H9 (cell line): ENCODE data around the gene SNCB. TPM values are rescaled to one million over a fixed set of nuclear protein-coding genes. Genes with fewer than 3 reads are reported as not detected.

Experiments
- DNase-seq: peaks from one replicate; pipeline ENCODE4 v3.0.0-alpha.2; 2017
- H2AFZ ChIP-seq: one replicate; pipeline ENCODE4 v1.6.1; 2013; ENCODE audit warnings: mild to moderate bottlenecking, low read length, control low read depth, moderate library complexity
- H2AK5ac ChIP-seq: 2 replicates; pipeline ENCODE4 v1.6.1; 2013; ENCODE audit warnings: low read length, control low read depth, mixed read lengths; ENCODE audit not compliant: insufficient read length
- H2BK120ac ChIP-seq: one replicate; pipeline ENCODE4 v1.6.1; 2013; ENCODE audit warnings: low read depth, mild to moderate bottlenecking, low read length, control low read depth, inconsistent platforms; ENCODE audit not compliant: poor library complexity, severe bottlenecking
- H2BK12ac ChIP-seq: 2 replicates; pipeline ENCODE4 v1.6.1; 2013; ENCODE audit warnings: low read length, control low read depth, mixed read lengths, low read depth; ENCODE audit not compliant: insufficient read length
- H2BK15ac ChIP-seq: 2 replicates; pipeline ENCODE4 v1.6.1; 2013; ENCODE audit warnings: low read depth, low read length, control low read depth
- H2BK20ac ChIP-seq: one replicate; pipeline ENCODE4 v1.6.1; 2013; ENCODE audit warnings: low read depth, mild to moderate bottlenecking, low read length, control low read depth, inconsistent platforms; ENCODE audit not compliant: poor library complexity, severe bottlenecking
- H2BK5ac ChIP-seq: 2 replicates; pipeline ENCODE4 v1.6.1; 2013; ENCODE audit warnings: low read length, control low read depth, mixed read lengths; ENCODE audit not compliant: insufficient read length
- H3K14ac ChIP-seq: 2 replicates; pipeline ENCODE4 v1.6.1; 2013; ENCODE audit warnings: low read length, control low read depth; ENCODE audit not compliant: insufficient read depth
- H3K18ac ChIP-seq: 2 replicates; pipeline ENCODE4 v1.6.1; 2013; ENCODE audit warnings: low read depth, mild to moderate bottlenecking, mixed read lengths, low read length, control low read depth; ENCODE audit not compliant: insufficient read length
- H3K23ac ChIP-seq: 2 replicates; pipeline ENCODE4 v1.6.1; 2013; ENCODE audit warnings: low read length, control low read depth, mixed read lengths, low read depth; ENCODE audit not compliant: insufficient read length
- H3K23me2 ChIP-seq: 2 replicates; pipeline ENCODE4 v1.6.1; 2013; ENCODE audit warnings: low read depth, mild to moderate bottlenecking, mixed read lengths, low read length, control low read depth; ENCODE audit not compliant: insufficient read length, poor library complexity, severe bottlenecking
- H3K27ac ChIP-seq: 2 replicates; pipeline ENCODE4 v1.5.1; 2013; ENCODE audit warnings: low read length, control low read depth, mixed read lengths, low read depth; ENCODE audit not compliant: insufficient read length
- H3K27me3 ChIP-seq: 2 replicates; pipeline ENCODE4 v1.6.1; 2013; ENCODE audit warnings: low read length, control low read depth, inconsistent platforms; ENCODE audit not compliant: insufficient read depth
- H3K4ac ChIP-seq: 2 replicates; pipeline ENCODE4 v1.6.1; 2013; ENCODE audit warnings: low read depth, mild to moderate bottlenecking, control low read depth, inconsistent platforms, low read length, moderate library complexity
- H3K4me1 ChIP-seq: 2 replicates; pipeline ENCODE4 v1.6.1; 2013; ENCODE audit warnings: low read length, control low read depth, inconsistent platforms; ENCODE audit not compliant: insufficient read depth
- H3K4me2 ChIP-seq: 2 replicates; pipeline ENCODE4 v1.6.1; 2013; ENCODE audit warnings: low read length, control low read depth, mixed read lengths; ENCODE audit not compliant: insufficient read length, insufficient read depth
- H3K56ac ChIP-seq: 2 replicates; pipeline ENCODE4 v1.6.1; 2013; ENCODE audit warnings: low read depth, mild to moderate bottlenecking, mixed read lengths, low read length, control low read depth; ENCODE audit not compliant: insufficient read length
- H3K79me1 ChIP-seq: 2 replicates; pipeline ENCODE4 v1.6.1; 2013; ENCODE audit warnings: low read depth, mild to moderate bottlenecking, moderate library complexity, low read length, control low read depth, inconsistent platforms; ENCODE audit not compliant: insufficient read depth, poor library complexity, severe bottlenecking
- H3K79me2 ChIP-seq: 2 replicates; pipeline ENCODE4 v1.6.1; 2013; ENCODE audit warnings: low read length, control low read depth, inconsistent platforms; ENCODE audit not compliant: insufficient read depth
- H3K9ac ChIP-seq: 2 replicates; pipeline ENCODE4 v1.6.1; 2013; ENCODE audit warnings: low read length, control low read depth, mixed read lengths; ENCODE audit not compliant: insufficient read length; ENCODE audit errors: extremely low read depth
- H3K9me3 ChIP-seq: one replicate; pipeline ENCODE4 v1.6.1; 2013; ENCODE audit warnings: low read depth, low read length, inconsistent platforms; ENCODE audit not compliant: control insufficient read depth
- H3T11ph ChIP-seq: one replicate; pipeline ENCODE4 v1.6.1; 2013; ENCODE audit warnings: mild to moderate bottlenecking, low read length, control low read depth, inconsistent platforms
- H4K20me1 ChIP-seq: one replicate; pipeline ENCODE4 v1.6.1; 2013; ENCODE audit not compliant: control insufficient read depth, insufficient read length, insufficient read depth
- H4K5ac ChIP-seq: 2 replicates; pipeline ENCODE4 v1.6.1; 2013; ENCODE audit warnings: low read depth, mild to moderate bottlenecking, mixed read lengths, low read length, control low read depth; ENCODE audit not compliant: insufficient read length
- H4K8ac ChIP-seq: replicated peaks from 2 replicates; pipeline ENCODE4 v1.6.1; 2013; ENCODE audit warnings: low read length, control low read depth, mixed read lengths, low read depth; ENCODE audit not compliant: insufficient read length
- H4K91ac ChIP-seq: 2 replicates; pipeline ENCODE4 v1.6.1; 2013; ENCODE audit warnings: low read depth, mild to moderate bottlenecking, moderate library complexity, mixed read lengths, low read length, control low read depth; ENCODE audit not compliant: insufficient read length
- H3K27ac Mint-ChIP-seq, 3 experiments: 2 replicates in 2 of 3; 3 replicates in 1 of 3; pipeline ENCODE4 v1.8.0; 2020 to 2021; ENCODE audit warnings: mixed read lengths in 3 of 3, mild to moderate bottlenecking in 1 of 3, moderate library complexity in 1 of 3
- H3K27me3 Mint-ChIP-seq: 2 replicates; pipeline ENCODE4 v1.8.0; 2021; ENCODE audit warnings: low read depth, mild to moderate bottlenecking, moderate library complexity, mixed read lengths
- H3K36me3 Mint-ChIP-seq, 3 experiments: 2 replicates in 2 of 3; 3 replicates in 1 of 3; pipeline ENCODE4 v1.8.0; 2020 to 2021; ENCODE audit warnings: low read depth in 3 of 3, mixed read lengths in 3 of 3; ENCODE audit not compliant: insufficient read depth in 1 of 3
- H3K4me1 Mint-ChIP-seq, 2 experiments: 2 replicates each; pipeline ENCODE4 v1.8.0; 2020; ENCODE audit warnings: mixed read lengths in 2 of 2
- H3K4me3 Mint-ChIP-seq, 2 experiments: 2 replicates in 1 of 2; 3 replicates in 1 of 2; pipeline ENCODE4 v1.8.0; 2020 to 2021; ENCODE audit warnings: mild to moderate bottlenecking in 2 of 2, mixed read lengths in 2 of 2, moderate library complexity in 1 of 2
- H3K9me3 Mint-ChIP-seq, 2 experiments: 2 replicates in 1 of 2; 3 replicates in 1 of 2; pipeline ENCODE4 v1.8.0; 2020; ENCODE audit warnings: mild to moderate bottlenecking in 2 of 2, mixed read lengths in 2 of 2, moderate library complexity in 1 of 2
- CTCF ChIP-seq: fragments of 200-600 bp; sonication (generic); conservative IDR thresholded peaks from 3 replicates; pipeline ENCODE4 v1.8.0; 2021; ENCODE audit warnings: antibody characterized with exemption, mild to moderate bottlenecking
- WGBS: extraction: QIAGEN DNeasy Blood & Tissue Kit; methylation state at CpG from one replicate; pipeline ENCODE4 v1.1.7; 2013; ENCODE audit warnings: missing lambda C conversion rate, low lambda C conversion rate, mixed read lengths; ENCODE audit not compliant: insufficient read length; ENCODE audit errors: extremely low coverage; 5-methylcytosine and 5-hydroxymethylcytosine counted together
- total RNA-seq: library from RNA; stranded (reverse); gene quantifications from 2 replicates; pipeline ENCODE4 v1.2.1, GENCODE V29; 2021

The SNCB gene
- total RNA-seq, 1 experiment from 2014 or later = 3.5 TPM

DNA sequence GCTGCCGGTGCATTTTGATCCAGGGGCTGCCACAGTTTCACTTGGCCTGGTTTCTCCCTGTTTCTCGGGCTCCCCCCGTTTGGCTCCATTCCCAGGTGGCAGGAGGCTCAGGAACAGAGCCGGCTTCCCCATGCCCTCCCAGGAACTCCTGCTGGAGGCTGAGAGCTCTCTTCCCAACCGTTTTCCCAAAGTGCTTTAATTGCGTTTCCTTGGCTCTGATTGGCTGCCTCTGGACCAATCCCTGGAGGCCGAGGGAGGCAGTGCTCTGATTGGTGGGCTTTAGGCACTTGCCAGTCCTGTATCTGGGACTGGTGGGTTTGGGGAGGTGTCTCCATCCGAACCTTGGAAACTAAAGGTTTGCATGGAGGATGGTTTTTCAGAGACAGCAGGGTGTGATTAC lies 21.8 kb upstream of the SNCB start:
- WGBS = no CpG with 5 or more reads among the region's 8 CpGs
- no peak overlapping the region for H2BK20ac ChIP-seq
- H2BK12ac ChIP-seq = no peak overlapping the region
- no peak overlapping the region for H3T11ph ChIP-seq
- peak; percentile 58 for DNase-seq
- no peak overlapping the region for H3K23ac ChIP-seq
- no peak overlapping the region for H3K4me2 ChIP-seq
- H3K4me1 Mint-ChIP-seq = peaks cover 27 to 36% of the 10 kb centered on the region in 2 experiments
- no peak overlapping the region for H3K4me3 Mint-ChIP-seq
- H3K79me1 ChIP-seq = peaks cover 8% of the 10 kb centered on the region
- no peaks in the 10 kb centered on the region; the same call in 1 of the 2 replicates for H3K27me3 Mint-ChIP-seq
- no peak overlapping the region for H2BK5ac ChIP-seq
- H3K79me2 ChIP-seq = no peaks in the 10 kb centered on the region; the same call in 1 of the 2 replicates
- H3K4ac ChIP-seq = no peak overlapping the region
- no peak for TF ChIP-seq CTCF
- no peaks in the 10 kb centered on the region for H3K9me3 ChIP-seq
- no peak overlapping the region for H4K91ac ChIP-seq
- no peaks in the 10 kb centered on the region for H3K27me3 ChIP-seq
- H3K4me1 ChIP-seq = peaks cover 2% of the 10 kb centered on the region; the same call in 1 of the 2 replicates
- H4K8ac ChIP-seq = no peak overlapping the region
- H3K56ac ChIP-seq = no peak overlapping the region
- H2AK5ac ChIP-seq = no peak overlapping the region
- no peak overlapping the region for H2BK15ac ChIP-seq
- H3K27ac ChIP-seq = no peak overlapping the region
- H4K5ac ChIP-seq = no peak overlapping the region
- H3K14ac ChIP-seq = no peak overlapping the region
- peak overlapping the region in 1 of 3 experiments; percentile 76; a peak in 1 of 7 replicates for H3K27ac Mint-ChIP-seq
- no peaks in the 10 kb centered on the region; a peak in 1 of 5 replicates for H3K9me3 Mint-ChIP-seq
- H3K36me3 Mint-ChIP-seq = peaks cover 5 to 31% (median 22%) of the 10 kb centered on the region in 3 experiments; a peak in 6 of 7 replicates
- H3K9ac ChIP-seq = no peak overlapping the region
- H3K23me2 ChIP-seq = peaks cover 10% of the 10 kb centered on the region
- no peak overlapping the region for H2AFZ ChIP-seq
- no peak overlapping the region for H3K18ac ChIP-seq
- no peaks in the 10 kb centered on the region for H4K20me1 ChIP-seq
- no peak overlapping the region for H2BK120ac ChIP-seq
